ENCODE data around the gene ADAMTS2.

The ADAMTS2 gene

GRCh38 chr5:179089502-179089901 is 255.8 kb downstream of the ADAMTS2 start:
- CTCF ChIA-PET: no interaction called here
- TF ChIP-seq LEF1 (IDR thresholded peaks at IDR 0.05; ENCODE audit: borderline replicate concordance) (no peak), ARNT (IDR thresholded peaks at IDR 0.05) (no peak), NFRKB (IDR thresholded peaks at IDR 0.05) (no peak)
- DNase-seq (ENCODE audit: extremely low spot score): no peak
- POLR2A ChIA-PET: no interaction called here

DNA sequence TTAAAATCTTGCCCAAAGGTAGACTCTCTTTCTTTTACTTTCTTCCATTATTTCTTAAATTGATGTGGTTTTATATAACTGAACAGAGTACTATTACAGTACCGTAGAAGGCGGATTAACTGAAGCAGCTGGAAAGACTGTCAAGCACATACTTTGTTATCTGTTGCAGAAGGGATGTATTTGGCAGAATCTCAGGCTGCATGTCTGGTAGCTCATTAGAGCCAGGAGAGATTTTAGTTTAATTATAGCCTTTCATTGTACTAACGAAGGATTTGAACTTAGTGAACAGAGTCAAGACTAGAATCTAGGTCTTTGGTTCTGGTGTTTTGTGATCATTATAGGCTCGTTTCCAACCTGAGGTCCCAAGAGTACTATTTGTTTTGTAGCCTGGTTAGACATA is 264.5 kb downstream of the ADAMTS2 start:
- POLR2A ChIA-PET: no interaction called here
- CTCF ChIA-PET: no interaction called here
- TF ChIP-seq ZNF384 (IDR thresholded peaks at IDR 0.05) (no peak), HDGF (IDR thresholded peaks at IDR 0.05; ENCODE audit: borderline replicate concordance) (no peak), TARDBP (IDR thresholded peaks at IDR 0.05) (no peak), LEF1 (IDR thresholded peaks at IDR 0.05; ENCODE audit: borderline replicate concordance) (no peak), BHLHE40 (IDR thresholded peaks at IDR 0.05; ENCODE audit: borderline replicate concordance) (no peak), ARNT (IDR thresholded peaks at IDR 0.05) (no peak), NFRKB (IDR thresholded peaks at IDR 0.05) (no peak), FOXM1 (IDR thresholded peaks at IDR 0.05; ENCODE audit: borderline replicate concordance) (no peak), CTBP1 (IDR thresholded peaks at IDR 0.05; ENCODE audit: borderline replicate concordance) (no peak), SP1 (IDR thresholded peaks at IDR 0.05) (no peak), L3MBTL2 (conservative IDR thresholded peaks at IDR 0.05) (no peak), SUZ12 (IDR thresholded peaks at IDR 0.05) (no peak), FOXK2 (IDR thresholded peaks at IDR 0.05) (no peak), ELF4 (IDR thresholded peaks at IDR 0.05) (no peak), FOXA1 (IDR thresholded peaks at IDR 0.05) (no peak)
- TF ChIP-seq, protein P1, sequence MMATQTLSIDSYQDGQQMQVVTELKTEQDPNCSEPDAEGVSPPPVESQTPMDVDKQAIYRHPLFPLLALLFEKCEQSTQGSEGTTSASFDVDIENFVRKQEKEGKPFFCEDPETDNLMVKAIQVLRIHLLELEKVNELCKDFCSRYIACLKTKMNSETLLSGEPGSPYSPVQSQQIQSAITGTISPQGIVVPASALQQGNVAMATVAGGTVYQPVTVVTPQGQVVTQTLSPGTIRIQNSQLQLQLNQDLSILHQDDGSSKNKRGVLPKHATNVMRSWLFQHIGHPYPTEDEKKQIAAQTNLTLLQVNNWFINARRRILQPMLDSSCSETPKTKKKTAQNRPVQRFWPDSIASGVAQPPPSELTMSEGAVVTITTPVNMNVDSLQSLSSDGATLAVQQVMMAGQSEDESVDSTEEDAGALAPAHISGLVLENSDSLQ (IDR thresholded peaks at IDR 0.05): no peak
- no peak for DNase-seq (ENCODE audit: extremely low spot score)

- no peak for TF ChIP-seq SP1 (IDR thresholded peaks at IDR 0.05)
- no peak for TF ChIP-seq FOXA1 (IDR thresholded peaks at IDR 0.05)
- no peak for TF ChIP-seq BHLHE40 (IDR thresholded peaks at IDR 0.05; ENCODE audit: borderline replicate concordance)
- TF ChIP-seq SUZ12 (IDR thresholded peaks at IDR 0.05): no peak
- no peak for TF ChIP-seq ELF4 (IDR thresholded peaks at IDR 0.05)
- TF ChIP-seq HDGF (IDR thresholded peaks at IDR 0.05; ENCODE audit: borderline replicate concordance): no peak
- CTCF ChIA-PET: no interaction called here
- DNase-seq (ENCODE audit: extremely low spot score): no peak
- POLR2A ChIA-PET: no interaction called here
These were observed 265.9 kb downstream of the ADAMTS2 start for GRCh38 chr5:179079165-179079987.

DNA sequence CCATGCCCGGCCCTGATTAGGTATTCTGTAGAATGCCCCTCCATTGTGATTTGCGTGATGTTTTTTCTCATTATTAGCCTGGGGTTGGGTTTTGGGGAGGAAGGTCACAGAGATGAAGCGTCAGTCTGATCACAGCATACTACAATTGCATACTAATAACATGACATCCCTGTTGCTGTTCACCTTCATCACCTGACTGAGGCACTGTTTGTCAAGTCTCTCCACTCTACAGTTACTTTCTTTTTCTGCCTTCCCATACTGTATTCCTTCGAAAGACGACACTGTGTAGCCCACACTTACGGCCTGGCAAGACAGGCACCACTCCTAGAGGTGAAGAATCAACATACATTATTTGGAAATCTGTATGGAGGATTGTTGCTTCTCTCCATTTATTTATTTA is 279.6 kb downstream of the ADAMTS2 start:
- TF ChIP-seq LEF1 (IDR thresholded peaks at IDR 0.05; ENCODE audit: borderline replicate concordance) (no peak), ELF4 (IDR thresholded peaks at IDR 0.05) (no peak), L3MBTL2 (conservative IDR thresholded peaks at IDR 0.05) (no peak), ARNT (IDR thresholded peaks at IDR 0.05) (no peak), HDGF (IDR thresholded peaks at IDR 0.05; ENCODE audit: borderline replicate concordance) (no peak)
- ChIA-PET CTCF (no interaction called here), POLR2A (no interaction called here)
- DNase-seq (ENCODE audit: extremely low spot score): no peak

GRCh38 chr5:179061025-179061424 is 284.2 kb downstream of the ADAMTS2 start:
- POLR2A ChIA-PET: no interaction called here

More at GRCh38 chr5:179061025-179061424, 284.2 kb downstream of the ADAMTS2 start:
- no peak for DNase-seq (ENCODE audit: extremely low spot score)
- TF ChIP-seq CTBP1 (IDR thresholded peaks at IDR 0.05; ENCODE audit: borderline replicate concordance) (no peak), ELF4 (IDR thresholded peaks at IDR 0.05) (no peak), L3MBTL2 (conservative IDR thresholded peaks at IDR 0.05) (no peak), FOXK2 (IDR thresholded peaks at IDR 0.05) (no peak), FOXA1 (IDR thresholded peaks at IDR 0.05) (no peak), ZNF384 (IDR thresholded peaks at IDR 0.05) (no peak)
- CTCF ChIA-PET: no interaction called here
